SIG-M5 treated with dmso at 0.1 percent for 504 hours (cell line): ENCODE data around the gene MACROD2.
"Not testable (repeated sequence)": the region's sequence is repeated elsewhere in the genome, so short reads cannot be mapped to it uniquely, and the experiment has no call there.

Experiments used
- DNase-seq: peaks from one replicate; lab custom pipeline; 2025; ENCODE audit not compliant: unreplicated experiment; lab: John Stamatoyannopoulos, UW

Gene MACROD2

DNA sequence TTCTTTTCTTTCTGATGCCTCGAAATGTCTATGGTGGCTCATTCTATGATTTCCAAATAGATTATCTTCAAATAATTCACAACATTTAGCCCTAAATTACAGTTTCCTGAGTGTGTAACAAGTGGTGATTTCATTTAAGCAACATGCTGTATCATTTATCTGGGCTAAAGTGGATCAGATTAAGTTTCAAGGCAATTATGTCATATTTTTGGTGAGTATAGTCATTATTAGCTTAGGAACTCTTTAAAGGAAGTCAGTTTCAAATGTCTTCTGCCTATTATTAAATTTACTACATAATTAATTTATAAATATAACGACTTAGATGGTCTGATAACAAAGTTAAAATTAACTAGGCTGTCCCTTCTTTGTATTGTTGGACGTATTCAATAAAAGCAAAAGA is 1190.0 kb downstream of the MACROD2 start:
- DNase-seq: no peak

- no peak for DNase-seq
Measured at GRCh38 chr20:15185913-15186312, 1190.6 kb downstream of the MACROD2 start.

GRCh38 chr20:15187612-15188011 is 1192.3 kb downstream of the MACROD2 start:
- no peak for DNase-seq

GRCh38 chr20:15188415-15188814 is 1193.1 kb downstream of the MACROD2 start:
- DNase-seq: no peak

- no peak for DNase-seq
Measured at GRCh38 chr20:15191082-15191723, 1195.9 kb downstream of the MACROD2 start.

- no peak for DNase-seq
Measured at GRCh38 chr20:15195378-15195777, 1200.1 kb downstream of the MACROD2 start.

DNA sequence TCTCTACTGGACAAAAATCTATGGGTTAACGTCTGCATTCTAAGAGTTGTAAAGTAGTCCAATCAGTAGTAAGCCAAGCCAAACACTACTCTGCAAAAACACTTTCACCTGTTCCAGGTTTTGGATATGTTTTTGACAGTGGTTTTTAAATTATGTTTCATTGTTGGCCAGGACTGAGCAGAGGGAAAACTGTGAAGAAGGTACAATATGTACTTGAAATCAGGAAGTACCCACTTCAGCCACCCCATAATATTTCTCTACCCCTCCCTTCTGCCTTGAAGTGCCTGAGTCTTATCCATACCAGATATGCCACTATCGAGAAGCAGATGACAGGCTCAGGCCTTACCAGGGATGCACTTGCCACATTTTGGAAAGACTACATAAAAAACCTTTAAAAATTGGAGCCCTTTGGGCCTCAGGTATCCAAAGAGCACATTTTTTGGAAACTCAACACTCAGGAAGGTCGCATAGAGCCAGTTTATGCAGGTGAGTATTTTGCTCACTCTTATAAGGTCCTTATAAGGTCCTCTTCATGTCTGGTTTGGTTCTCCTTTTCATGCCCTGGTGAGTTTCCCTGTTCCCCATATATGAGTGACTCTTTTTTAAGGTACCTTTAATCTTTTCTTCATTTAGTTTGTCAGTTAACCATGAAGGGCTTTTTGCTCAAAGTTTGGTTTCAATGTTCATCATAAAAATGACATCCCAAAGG is 1201.4 kb downstream of the MACROD2 start:
- DNase-seq: no peak

- not testable (repeated sequence) for DNase-seq
Measured at GRCh38 chr20:15198017-15198416, 1202.7 kb downstream of the MACROD2 start.

GRCh38 chr20:15199698-15200097 is 1204.4 kb downstream of the MACROD2 start:
- DNase-seq: no peak

DNA sequence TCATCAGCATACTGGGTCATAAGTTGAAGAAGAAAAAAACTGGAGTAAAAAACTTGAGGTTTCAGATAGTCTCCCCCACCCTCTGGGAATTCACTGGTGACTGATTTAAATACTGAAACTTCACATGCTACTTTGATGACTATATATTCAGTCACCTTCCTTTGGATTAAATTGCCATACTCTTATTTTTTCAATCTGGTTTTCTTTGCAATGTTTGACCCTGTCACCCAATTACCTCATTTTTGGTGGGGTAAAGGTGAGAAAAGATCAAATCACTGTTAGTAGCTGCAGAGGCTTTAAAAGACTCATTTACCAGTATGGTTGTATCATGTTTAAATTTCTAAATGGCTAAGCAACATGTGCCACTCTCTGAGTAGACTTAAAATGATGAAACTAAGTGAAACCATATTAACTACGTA is 1204.8 kb downstream of the MACROD2 start:
- no peak for DNase-seq

GRCh38 chr20:15201602-15202001 is 1206.3 kb downstream of the MACROD2 start:
- DNase-seq: no peak

GRCh38 chr20:15204234-15204633 is 1208.9 kb downstream of the MACROD2 start:
- no peak for DNase-seq

DNA sequence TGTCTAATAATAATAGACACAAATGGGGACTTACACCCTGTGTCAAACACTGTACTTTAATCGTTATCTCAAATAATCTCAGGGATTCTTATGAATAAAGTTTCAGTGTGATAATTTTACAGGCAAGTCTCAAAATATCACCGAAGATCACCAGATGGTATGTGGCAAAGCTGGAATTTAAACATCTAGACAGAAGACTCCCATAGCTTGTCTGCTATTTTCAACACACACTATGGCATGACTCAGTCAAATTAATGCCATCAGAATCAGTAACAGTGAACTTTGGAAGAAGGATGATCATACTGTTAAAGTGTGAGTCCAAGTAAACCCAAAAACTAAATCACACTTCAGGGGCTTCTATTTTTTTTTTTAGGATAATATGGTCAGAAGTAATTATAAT is 1209.7 kb downstream of the MACROD2 start:
- no peak for DNase-seq

GRCh38 chr20:15205719-15206118 is 1210.4 kb downstream of the MACROD2 start:
- DNase-seq: no peak

GRCh38 chr20:15209537-15209936 is 1214.2 kb downstream of the MACROD2 start:
- no peak for DNase-seq

- no peak for DNase-seq
Measured at GRCh38 chr20:15214051-15214450, 1218.7 kb downstream of the MACROD2 start.

DNA sequence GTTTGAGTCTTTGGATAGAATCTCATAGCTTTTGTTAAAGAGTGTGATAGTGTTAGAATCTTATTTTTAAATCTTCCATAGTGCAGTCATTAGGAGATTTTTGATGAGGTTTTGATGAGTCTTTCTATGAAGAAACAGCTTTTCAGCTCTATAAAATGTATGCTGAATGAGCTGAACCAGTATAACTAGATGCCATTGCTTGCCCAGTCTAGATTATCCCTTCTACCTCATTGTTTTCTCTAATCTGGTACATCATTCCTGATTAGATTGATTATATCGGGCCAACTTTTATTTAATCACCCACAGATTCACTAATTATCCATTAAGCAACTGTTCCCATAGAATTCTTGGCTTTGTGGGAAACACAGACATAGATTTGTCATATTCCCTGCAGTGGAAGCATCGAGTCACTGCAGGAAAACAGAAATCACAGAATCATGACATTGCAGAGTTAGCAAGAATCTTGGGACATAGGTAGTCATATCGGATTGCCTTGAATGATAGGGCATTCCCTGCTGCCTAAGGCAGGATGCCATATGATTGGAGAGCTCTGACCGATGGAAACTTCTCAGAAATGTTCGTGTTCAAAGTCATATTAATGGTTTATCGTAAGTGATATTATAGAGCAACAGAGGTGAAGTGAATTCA is 1224.8 kb downstream of the MACROD2 start:
- DNase-seq: no peak

GRCh38 chr20:15220778-15221565 is 1225.7 kb downstream of the MACROD2 start:
- no peak for DNase-seq

- no peak for DNase-seq
Measured at GRCh38 chr20:15222502-15223330, 1227.4 kb downstream of the MACROD2 start.

GRCh38 chr20:15224199-15224598 is 1228.9 kb downstream of the MACROD2 start:
- no peak for DNase-seq

DNA sequence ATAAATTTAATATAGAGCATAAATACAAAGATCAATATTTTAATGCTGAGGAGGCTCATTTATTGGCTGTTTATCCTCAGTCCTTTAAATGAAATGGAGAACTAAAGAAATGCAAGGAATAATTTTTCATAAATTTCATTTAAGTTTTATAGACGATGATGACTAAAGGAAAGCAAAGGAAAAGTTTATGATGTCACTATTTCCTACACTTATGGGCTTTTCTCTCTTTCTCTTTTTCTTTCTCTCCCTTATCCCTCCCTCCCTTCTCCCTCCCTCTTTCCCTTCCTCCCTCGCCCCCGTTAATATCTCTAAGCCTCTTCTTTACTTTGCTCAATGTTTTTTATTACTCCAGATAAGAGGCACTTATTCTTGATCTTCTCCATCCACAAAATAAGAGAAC is 1231.8 kb downstream of the MACROD2 start:
- no peak for DNase-seq
